DOHH2 (cell line): ENCODE results near the gene FGD6.

ENCODE experiments used
- CTCF ChIP-seq: fragments of 200-600 bp; sonication (generic); IDR thresholded peaks from one replicate; pipeline ENCODE4 v1.5.1; 2014; ENCODE audit warnings: antibody characterized with exemption, mild to moderate bottlenecking, low read depth, low read length; ENCODE audit not compliant: poor library complexity, severe bottlenecking
- EZH2phosphoT487 ChIP-seq: fragments of 200-600 bp; sonication (generic); IDR thresholded peaks from 2 replicates; pipeline ENCODE4 v1.6.1; 2017; ENCODE audit warnings: borderline replicate concordance, mild to moderate bottlenecking, antibody characterized with exemption, low read length, moderate library complexity, mixed read lengths

- TF ChIP-seq EZH2phosphoT487 (no peak), CTCF (peak; percentile 78)
Measured at GRCh38 chr12:95217377-95218149, at the start of gene FGD6, which contains the start of gene VEZT.
